Fibroblast of skin of abdomen (primary cell): ENCODE data around the gene BTN1A1.
"Not testable (repeated sequence)": the region's sequence is repeated elsewhere in the genome, so short reads cannot be mapped to it uniquely, and the experiment has no call there.

Experiments used
- DNase-seq: peaks from one replicate; pipeline ENCODE4 v3.0.0-alpha.2; 2013

Gene BTN1A1

GRCh38 chr6:26476896-26477295 is 23.2 kb upstream of the BTN1A1 start:
- no peak for DNase-seq

GRCh38 chr6:26477426-26477825 is 22.7 kb upstream of the BTN1A1 start:
- no peak for DNase-seq

GRCh38 chr6:26478100-26478984 is 21.8 kb upstream of the BTN1A1 start:
- DNase-seq = no peak

- DNase-seq = no peak
Measured at GRCh38 chr6:26478985-26479278, 21.2 kb upstream of the BTN1A1 start.

DNA sequence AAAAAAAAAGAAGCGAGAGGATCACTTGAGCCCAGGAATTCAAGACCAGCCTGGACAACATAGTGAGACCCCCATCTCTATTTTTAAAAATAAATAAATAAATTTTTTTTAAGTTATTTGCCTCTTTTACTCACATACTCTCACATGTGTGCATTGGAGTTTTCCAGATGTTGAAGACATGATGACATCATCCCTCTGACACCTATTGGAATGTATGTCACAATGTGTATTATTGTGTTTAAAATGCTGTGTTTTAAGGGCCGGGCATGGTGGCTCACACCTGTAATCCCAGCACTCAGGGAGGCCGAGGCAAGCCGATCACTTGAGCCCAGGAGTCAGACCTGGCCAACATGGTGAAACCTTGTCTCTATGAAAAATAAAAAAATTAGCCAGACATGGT is 17.8 kb upstream of the BTN1A1 start:
- DNase-seq = no peak

- DNase-seq = no peak
Measured at GRCh38 chr6:26483727-26484126, 16.4 kb upstream of the BTN1A1 start.

DNA sequence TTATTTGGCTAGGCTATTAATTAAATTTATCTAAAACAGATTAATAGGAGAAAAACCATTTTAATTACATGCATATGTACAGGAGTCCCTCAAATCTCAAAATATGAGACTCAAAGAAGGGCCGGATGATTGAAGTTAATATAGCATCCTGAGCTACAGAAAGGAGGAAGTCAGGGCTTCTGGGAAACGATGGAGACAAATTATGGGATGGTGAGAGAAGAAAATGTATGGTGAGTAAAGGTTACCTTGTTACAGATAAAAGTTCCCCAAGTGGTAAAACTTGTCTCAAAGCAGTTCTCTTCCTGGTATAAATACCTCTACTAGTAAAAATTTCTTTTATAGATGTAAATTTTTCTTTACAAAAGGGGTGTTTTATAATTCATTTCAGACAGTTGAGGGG is 15.9 kb upstream of the BTN1A1 start:
- no peak for DNase-seq

GRCh38 chr6:26485112-26485780 is 14.9 kb upstream of the BTN1A1 start:
- DNase-seq = no peak

DNA sequence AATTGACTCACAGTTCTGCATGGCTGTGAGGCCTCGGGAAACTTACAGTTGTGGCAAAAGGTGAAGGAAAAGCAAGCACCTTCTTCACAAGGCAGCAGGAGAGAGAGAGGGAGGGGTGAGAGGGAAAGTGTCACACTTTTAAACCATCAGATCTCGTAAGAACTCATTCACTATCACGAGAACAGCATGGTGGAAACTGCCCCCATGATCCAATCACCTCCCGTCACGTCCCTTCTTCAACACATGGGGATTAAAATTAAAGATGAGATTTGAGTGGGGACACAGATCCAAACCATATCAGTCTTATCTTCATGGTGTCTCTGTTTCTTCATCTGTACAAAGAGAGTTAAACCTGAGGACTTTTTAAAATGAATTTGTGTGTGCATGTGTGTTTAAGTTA is 13.7 kb upstream of the BTN1A1 start:
- no peak for DNase-seq

DNA sequence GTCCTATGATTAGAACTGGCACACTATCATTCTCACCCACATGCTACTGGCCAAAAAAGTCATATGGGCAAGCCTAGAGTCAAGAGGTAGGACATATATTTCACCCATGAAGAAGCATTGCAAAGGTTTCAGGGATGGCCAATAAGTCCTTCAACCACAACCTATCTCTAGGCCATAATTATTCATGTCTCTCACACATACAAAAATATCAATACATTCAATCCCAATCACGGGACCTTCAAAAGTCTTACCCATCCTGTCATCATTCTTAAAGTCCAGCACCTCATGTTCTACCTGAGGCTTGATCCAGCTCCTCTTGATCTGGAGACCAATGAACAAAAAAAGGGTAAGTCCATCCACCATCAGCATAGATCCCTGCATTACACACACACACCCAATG is 12.6 kb upstream of the BTN1A1 start:
- DNase-seq = no peak

DNA sequence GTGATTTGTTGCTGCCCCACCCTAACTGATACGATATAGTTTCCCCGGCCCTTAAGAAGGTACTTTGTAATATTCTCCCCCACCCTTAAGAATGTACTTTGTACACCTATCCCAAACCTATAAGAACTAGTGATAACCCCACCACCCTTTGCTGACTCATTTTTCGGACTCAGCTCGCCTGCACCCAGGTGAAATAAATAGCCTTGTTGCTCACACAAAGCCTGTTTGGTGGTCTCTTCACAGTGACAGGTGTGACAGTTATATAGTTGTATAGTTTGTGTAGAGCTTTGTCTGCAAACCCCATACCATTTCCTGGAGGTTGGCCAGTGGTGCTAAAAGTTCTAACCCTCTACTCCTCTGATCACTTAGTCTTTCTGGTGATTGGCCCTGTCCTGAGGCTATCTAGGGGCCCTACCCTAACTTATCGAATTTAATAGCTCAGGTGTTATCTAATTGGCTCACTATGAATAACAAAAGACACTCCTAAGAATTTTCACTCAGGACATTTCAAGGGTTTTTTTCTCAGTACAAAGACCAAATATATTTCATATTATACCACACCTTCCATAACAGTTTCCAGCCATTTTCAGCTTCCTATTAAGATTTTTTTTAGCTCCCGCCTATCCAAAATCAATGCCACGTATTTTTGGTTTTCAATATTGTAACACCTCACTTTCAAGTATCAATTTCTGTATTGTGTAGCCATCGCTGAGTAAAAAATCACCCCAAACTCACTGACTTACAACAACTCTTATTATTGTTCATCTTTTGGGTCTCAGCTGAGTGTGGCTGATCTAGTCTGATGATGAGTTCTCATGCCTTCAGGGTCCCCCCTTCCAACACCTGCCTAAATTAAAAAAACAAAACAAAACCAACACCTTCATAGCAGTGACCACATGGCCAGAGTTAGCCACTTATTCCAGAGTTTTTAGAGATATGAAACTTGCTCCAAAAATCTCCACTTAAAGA is 9.8 kb upstream of the BTN1A1 start:
- no peak for DNase-seq

GRCh38 chr6:26491604-26492003 is 8.5 kb upstream of the BTN1A1 start:
- no peak for DNase-seq

DNA sequence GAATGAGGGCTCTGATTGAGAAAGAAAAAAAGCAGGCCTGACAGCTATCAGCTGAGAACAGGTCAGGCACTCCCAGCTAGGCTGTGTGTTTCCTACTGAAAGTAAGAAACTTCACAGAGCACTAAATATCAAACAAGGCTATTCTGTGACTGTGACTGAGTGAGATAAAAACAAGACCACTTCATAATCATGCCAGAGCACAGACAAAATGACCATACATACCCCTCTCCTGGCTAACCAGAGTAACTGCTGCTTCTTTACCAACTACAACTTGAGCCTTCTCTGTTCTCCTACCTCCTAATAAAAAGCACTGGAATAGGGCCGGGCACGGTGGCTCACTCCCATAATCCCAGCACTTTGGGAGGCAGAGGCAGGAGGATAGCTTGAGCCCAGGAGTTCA is 6.8 kb upstream of the BTN1A1 start:
- DNase-seq = peak; percentile 28

GRCh38 chr6:26494117-26494516 is 6.0 kb upstream of the BTN1A1 start:
- DNase-seq = no peak

DNA sequence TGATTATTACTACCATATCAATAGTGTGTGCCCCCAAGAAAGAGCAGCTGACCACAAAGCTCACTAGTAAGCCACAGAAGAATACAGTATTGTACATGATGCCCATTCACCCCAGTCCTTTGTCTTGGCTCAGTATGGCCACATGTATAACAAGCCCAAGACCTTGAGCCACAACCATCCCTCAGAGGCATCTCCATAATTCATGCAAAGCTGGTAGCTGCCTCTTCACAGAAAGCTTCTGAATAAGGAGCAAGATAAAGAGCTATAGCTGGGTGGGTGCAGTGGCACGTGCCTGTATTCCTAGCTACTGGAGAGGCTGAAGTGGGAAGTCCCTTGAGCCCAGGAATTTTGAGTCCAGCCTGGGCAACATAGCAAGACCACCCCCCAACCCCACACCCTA is 4.8 kb upstream of the BTN1A1 start:
- no peak for DNase-seq

- no peak for DNase-seq
Measured at GRCh38 chr6:26497610-26498009, 2.5 kb upstream of the BTN1A1 start.

DNA sequence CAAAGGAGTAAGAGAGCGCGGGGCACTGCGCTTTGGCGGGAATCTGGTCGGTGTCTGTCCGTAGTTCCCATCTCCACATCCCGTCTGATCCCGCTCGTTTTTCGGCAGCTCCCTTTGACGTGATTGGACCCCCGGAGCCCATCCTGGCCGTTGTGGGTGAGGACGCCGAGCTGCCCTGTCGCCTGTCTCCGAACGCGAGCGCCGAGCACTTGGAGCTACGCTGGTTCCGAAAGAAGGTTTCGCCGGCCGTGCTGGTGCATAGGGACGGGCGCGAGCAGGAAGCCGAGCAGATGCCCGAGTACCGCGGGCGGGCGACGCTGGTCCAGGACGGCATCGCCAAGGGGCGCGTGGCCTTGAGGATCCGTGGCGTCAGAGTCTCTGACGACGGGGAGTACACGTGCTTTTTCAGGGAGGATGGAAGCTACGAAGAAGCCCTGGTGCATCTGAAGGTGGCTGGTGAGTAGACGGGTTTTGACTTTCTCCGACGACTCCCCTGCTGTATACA is 1.4 kb downstream of the BTN1A1 start:
- peak; percentile 21 for DNase-seq

DNA sequence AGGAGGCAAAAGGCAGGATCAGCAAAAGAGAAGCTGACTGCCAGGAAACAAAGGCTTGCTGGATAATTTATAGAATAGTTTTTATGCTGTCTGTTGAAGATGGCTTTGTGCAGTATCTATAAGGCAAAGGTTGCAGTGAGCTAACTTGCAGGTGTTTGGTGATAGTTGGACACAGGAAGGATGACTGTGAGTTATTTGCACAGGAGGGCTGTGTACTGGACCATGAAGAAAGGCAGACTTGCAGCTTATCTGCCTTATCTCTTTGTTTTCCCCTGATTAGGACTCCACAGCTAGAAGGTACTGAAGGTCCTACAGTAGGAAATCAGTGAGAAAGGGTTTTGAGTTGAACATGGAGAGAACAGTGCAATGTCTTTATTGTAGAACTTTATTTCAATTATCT is 2.1 kb downstream of the BTN1A1 start:
- DNase-seq = no peak

- DNase-seq = no peak
Measured at GRCh38 chr6:26502626-26503025, 2.5 kb downstream of the BTN1A1 start.

DNA sequence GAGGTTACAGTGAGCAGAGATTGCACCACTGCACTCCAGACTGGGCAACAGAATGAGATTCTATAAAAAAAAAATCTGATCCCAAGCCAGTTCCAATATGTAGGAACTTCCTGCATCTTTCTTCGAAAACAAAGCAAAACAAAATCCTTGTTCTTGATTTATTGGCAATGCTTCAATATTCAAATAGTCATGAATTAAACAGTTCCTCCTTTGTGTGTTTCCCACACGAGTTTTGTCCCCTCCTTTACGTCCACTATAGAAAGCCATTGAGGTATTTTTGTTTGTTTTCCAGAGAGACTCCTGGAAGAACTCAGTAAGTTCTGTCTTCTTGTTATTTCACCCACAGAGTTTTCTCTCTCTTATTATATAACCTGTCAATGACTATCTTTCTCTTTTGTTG is 7.6 kb downstream of the BTN1A1 start:
- DNase-seq = no peak

DNA sequence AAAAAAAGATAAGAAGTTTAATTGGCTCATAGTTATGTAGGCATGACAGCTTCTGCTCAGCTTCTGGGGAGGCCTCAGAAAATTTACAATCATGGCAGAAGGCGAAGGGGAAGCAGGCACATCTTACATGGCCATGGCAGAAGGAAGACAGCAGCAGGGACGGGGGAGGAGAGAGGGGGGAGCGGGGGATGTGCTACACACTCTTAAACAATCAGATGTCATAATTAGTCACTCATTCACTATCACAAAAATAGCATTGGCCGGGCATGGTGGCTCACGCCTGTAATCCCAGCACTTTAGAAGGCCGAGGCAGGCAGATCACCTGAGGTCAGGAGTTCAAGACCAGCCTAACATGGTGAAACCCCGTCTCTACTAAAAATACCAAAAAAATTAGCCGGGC is 10.9 kb downstream of the BTN1A1 start:
- DNase-seq = not testable (repeated sequence)

DNA sequence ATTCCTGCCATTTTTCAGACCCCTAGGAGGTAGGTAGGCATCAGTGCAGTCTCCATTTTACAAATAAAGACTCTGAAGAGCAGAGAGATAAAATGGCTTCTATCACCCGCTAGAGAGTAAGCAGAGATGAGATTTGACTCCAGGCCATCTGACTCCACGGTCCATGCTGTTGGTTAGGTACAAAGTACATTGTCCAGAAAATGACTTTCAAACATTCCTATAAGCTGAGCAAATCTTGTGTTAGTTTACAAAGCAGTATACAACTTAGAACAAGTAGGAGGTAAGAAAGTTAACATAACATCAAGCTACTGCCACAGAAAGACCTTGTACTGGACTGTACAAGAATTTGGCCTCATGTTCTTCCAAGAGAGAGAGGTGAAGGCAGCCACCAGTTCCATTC is 14.9 kb downstream of the BTN1A1 start:
- no peak for DNase-seq
